Upper lobe of right lung (tissue), 1 donor: ENCODE data around the gene SORBS1. TPM values are rescaled to one million over a fixed set of nuclear protein-coding genes. Genes with fewer than 3 reads are reported as not detected.

Experiments used
- ATAC-seq: fragments of 200-7000 bp; cut with Tn5 transposase; one replicate; pipeline ENCODE4 v1.9.1; 2020; ENCODE audit warnings: mild to moderate bottlenecking, moderate library complexity
- DNase-seq: peaks from one replicate; pipeline ENCODE4 v3.0.0-alpha.2; 2020
- H3K27ac ChIP-seq: fragments of 200-600 bp; one replicate; pipeline ENCODE4 v1.8.0; 2022
- H3K27me3 ChIP-seq: fragments of 200-600 bp; one replicate; pipeline ENCODE4 v1.8.0; 2022; ENCODE audit warnings: mild to moderate bottlenecking
- H3K36me3 ChIP-seq: fragments of 200-600 bp; one replicate; pipeline ENCODE4 v1.8.0; 2022
- H3K4me1 ChIP-seq: fragments of 200-600 bp; one replicate; pipeline ENCODE4 v1.8.0; 2022
- H3K4me3 ChIP-seq: fragments of 200-600 bp; one replicate; pipeline ENCODE4 v1.8.0; 2022; ENCODE audit warnings: mild to moderate bottlenecking
- H3K9me3 ChIP-seq: fragments of 200-600 bp; one replicate; pipeline ENCODE4 v1.8.0; 2022
- intact Hi-C: fragments of 100-400 bp; cut with DNase I; formaldehyde crosslinking; loops from one replicate; pipeline ENCODE4 v1.11.0; 2022
- total RNA-seq: library from RNA; stranded (reverse); fragmentation: NEBNext Ultra II Directional; extraction: Animal tissue kit (Norgen Biotek cat#: 25700); gene quantifications from one replicate; pipeline ENCODE4 v1.2.1, GENCODE V29; 2021
- TF ChIP-seq, protein P1 (sequence below): fragments of 200-600 bp; IDR thresholded peaks from one replicate; pipeline ENCODE4 v1.8.0; 2022; ENCODE audit warnings: antibody characterized with exemption
- donor health status: DM: no; HTN: yes; CAD: no; lungs with severe emphysema.

Gene SORBS1
- total RNA-seq, 1 donor from 2014 or later = 50.7 TPM

DNA sequence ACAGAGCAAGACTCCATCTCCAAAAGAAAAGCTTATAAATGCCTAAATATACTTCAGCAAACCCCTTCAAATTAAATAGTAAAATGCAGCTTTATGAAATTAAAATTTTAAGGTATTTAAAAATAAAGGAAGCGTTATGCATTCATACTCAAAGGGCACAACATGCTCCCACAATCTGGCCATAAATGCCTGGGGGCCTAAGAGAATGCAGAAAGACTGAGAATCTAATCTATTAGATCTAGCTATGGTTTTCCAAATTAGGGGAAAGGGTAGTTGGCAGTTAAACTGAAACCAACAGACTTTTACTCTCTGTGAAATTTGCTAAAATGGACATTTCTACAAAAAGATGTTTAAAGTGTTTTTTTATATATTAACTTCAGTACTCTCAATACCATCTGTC, 40.6 kb downstream of the SORBS1 start:
- no peaks in the 10 kb centered on the region for H3K9me3 ChIP-seq
- TF ChIP-seq, protein P1, sequence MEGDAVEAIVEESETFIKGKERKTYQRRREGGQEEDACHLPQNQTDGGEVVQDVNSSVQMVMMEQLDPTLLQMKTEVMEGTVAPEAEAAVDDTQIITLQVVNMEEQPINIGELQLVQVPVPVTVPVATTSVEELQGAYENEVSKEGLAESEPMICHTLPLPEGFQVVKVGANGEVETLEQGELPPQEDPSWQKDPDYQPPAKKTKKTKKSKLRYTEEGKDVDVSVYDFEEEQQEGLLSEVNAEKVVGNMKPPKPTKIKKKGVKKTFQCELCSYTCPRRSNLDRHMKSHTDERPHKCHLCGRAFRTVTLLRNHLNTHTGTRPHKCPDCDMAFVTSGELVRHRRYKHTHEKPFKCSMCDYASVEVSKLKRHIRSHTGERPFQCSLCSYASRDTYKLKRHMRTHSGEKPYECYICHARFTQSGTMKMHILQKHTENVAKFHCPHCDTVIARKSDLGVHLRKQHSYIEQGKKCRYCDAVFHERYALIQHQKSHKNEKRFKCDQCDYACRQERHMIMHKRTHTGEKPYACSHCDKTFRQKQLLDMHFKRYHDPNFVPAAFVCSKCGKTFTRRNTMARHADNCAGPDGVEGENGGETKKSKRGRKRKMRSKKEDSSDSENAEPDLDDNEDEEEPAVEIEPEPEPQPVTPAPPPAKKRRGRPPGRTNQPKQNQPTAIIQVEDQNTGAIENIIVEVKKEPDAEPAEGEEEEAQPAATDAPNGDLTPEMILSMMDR = no peak
- no peaks in the 10 kb centered on the region for H3K4me1 ChIP-seq
- intact Hi-C loops = no loop called here
- no peak overlapping the region for H3K4me3 ChIP-seq
- no peak overlapping the region for H3K27ac ChIP-seq
- no peaks in the 10 kb centered on the region for H3K36me3 ChIP-seq
- H3K27me3 ChIP-seq = no peaks in the 10 kb centered on the region
- ATAC-seq (no peak), DNase-seq (no peak)

DNA sequence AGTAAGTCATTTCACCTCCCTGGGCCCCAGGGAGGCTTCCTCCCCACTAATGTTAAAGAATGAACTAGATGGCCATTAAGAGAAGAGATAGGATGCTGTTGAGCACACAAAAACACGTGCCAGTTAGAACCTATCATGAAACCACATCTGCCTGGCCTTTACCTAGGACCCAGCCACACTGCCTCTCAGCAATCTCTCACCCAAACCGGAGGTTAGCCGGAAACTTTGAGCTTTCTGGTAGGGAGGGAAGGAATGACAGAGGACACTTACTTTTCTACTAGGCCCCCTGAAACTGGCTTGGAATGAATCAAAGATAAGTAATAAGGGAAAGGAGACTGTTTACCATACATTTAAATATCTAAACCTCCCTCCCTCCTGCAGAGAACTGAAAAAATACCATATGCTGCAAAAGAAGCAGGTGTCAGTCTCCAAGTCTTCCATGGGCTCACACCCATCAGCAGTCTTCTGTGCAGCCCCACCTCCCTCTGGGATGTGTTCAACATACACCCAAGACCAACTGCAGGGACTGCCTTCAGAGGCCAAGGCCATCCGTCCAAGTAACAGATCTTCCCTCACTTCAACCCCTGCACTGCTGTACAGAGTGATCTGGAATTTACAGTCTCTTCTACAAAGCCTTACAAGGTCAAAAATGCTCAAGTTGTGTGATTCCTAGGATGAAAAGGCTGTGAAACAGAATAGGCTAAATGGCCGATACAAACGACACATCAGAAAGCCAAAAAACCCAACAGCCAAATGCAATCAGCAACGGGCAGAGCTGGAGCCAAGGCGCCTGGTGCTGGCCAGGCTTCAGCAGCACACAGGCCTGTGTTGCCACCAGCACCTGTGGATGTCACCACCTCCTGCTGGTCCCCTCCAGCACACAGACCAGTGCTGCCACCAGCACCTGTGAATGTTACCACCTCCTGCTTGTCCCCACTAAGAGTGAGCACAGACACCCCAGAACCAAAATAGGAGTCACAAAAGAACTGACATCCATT, 42.4 kb downstream of the SORBS1 start:
- ATAC-seq (peak; percentile 22), DNase-seq (no peak)
- Histone ChIP-seq H3K27me3 (no peaks in the 10 kb centered on the region), H3K36me3 (no peaks in the 10 kb centered on the region), H3K4me1 (peaks cover 2% of the 10 kb centered on the region), H3K9me3 (no peaks in the 10 kb centered on the region), H3K27ac (no peak overlapping the region), H3K4me3 (no peak overlapping the region)
- TF ChIP-seq, protein P1 = no peak
- intact Hi-C loops = no loop called here

DNA sequence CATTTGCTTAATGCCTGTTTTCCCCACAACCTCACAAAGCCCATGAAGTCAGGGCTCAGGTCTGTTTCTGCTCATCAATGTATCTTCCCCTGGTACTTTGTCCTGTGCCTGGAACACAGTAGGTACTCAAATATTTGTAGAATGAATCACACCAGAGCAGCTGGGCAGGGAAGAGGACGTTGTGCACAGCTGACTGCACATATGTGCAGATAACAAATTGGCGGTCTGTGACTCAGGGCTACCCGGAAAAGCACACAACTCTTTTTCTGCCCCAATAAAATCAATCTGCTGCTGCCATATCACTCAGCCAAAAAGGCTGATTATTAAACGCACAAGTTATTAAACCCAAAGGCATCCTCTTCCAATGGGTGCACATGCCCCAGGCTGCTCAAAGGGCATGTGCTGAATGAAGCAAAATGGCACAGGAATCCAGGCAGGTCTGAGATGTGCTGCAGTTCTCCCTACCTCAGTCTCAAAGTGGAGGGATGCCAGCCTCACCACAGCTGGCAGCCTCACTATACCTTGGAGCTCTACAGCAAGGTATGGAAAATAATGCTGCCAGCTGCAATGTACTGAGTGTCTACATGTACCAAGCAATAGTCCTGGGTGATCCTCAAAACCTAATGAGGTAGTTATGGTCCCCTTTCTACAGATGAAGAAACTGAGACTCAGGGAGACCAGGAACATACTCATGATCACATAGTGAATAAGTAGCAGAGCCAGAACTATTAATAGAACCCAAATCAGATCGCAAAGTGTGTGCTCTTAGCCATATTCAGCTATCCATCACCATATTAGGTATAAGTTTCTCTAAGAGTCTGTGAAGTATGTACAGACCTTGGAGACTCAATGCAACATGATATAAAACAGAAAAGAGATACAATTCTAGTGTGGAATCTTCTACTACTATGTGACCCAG, 43.4 kb downstream of the SORBS1 start:
- intact Hi-C loops = no loop called here
- TF ChIP-seq, protein P1 = no peak
- Histone ChIP-seq H3K27me3 (no peaks in the 10 kb centered on the region), H3K9me3 (no peaks in the 10 kb centered on the region), H3K4me3 (no peak overlapping the region), H3K27ac (no peak overlapping the region), H3K4me1 (peaks cover 6% of the 10 kb centered on the region), H3K36me3 (no peaks in the 10 kb centered on the region)
- DNase-seq = no peak
- peak; percentile 31 for ATAC-seq

DNA sequence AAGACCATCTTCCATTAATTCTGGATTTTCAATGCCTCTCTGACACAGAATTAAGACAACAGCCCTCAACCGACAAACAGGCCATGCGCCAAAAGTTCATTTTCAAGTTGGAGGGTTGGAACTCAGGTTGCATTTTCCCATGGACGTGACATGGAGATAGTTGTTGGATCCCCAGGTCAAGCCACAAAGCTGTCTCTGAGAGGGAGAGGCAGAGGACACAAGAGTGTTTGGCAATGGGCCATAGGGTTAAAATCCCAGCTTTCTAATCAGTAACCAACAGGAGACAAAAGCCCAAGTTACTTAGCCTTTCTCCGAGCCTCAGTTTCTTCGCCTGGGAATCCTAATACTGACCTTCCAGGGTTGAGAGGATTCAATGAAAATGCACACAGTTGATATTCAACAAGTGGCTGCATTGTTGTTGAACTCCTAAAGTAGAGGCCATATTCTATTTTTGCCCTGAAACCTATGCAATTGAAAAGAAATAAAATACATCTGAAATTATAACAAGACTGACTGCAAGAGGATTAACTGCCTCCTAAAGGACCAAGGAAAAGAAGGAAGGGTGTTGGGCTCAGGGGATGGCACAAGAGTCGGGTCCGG, 44.3 kb downstream of the SORBS1 start:
- Histone ChIP-seq H3K36me3 (no peaks in the 10 kb centered on the region), H3K27me3 (no peaks in the 10 kb centered on the region), H3K4me3 (no peak overlapping the region), H3K9me3 (no peaks in the 10 kb centered on the region), H3K4me1 (peaks cover 6% of the 10 kb centered on the region), H3K27ac (no peak overlapping the region)
- ATAC-seq (no peak), DNase-seq (no peak)
- TF ChIP-seq, protein P1 = no peak
- intact Hi-C loops = no loop called here

DNA sequence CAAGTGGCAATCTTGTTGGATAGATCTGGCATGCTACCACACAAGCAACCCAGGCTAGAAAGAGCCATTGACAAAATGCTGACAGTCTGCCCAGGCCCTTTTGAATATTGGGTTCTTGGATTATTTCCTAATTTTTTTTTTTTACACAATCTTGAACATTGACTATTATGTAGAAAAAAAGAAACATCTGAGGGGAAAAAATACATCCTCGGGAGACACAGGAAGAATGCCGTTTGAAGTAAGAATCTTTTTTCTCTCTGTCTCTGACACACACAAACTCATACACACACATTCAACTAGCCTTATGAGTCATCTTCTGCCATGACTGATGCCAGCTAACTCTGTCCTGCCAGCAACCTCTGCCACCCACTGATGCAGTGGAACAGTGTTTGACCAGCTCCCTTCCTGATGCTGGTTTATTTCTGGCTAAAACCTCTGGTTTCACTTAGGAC, 47.2 kb downstream of the SORBS1 start:
- Histone ChIP-seq H3K4me1 (peaks cover 10% of the 10 kb centered on the region), H3K27me3 (no peaks in the 10 kb centered on the region), H3K4me3 (no peak overlapping the region), H3K27ac (peak overlapping the region; percentile 19), H3K9me3 (no peaks in the 10 kb centered on the region), H3K36me3 (no peaks in the 10 kb centered on the region)
- DNase-seq = no peak
- TF ChIP-seq, protein P1 = no peak
- peak; percentile 59 for ATAC-seq
- intact Hi-C loops = no loop called here
